T-helper 2 cell treated with Interferon-gamma antibody and Interleukin-4, amounts not matched to agents 100 ng/mL and 5 ng/mL, for 36 hours (primary cell): ENCODE results near the gene TEX48. TPM values are rescaled to one million over a fixed set of nuclear protein-coding genes. Genes with fewer than 3 reads are reported as not detected.

Experiments used
- intact Hi-C: fragments of 100-400 bp; cut with micrococcal nuclease; formaldehyde crosslinking; loops from one replicate; pipeline ENCODE4 v1.15.1; 2023
- total RNA-seq: library from RNA; stranded (reverse); gene quantifications from 2 replicates; pipeline ENCODE4 v1.2.3, GENCODE V29; 2022

TEX48 gene
- total RNA-seq, 1 donor from 2014 or later, result not detected

GRCh38 chr9:114694146-114694545 lies 12.2 kb upstream of the TEX48 start:
- intact Hi-C loops, result no loop called here

GRCh38 chr9:114693248-114693855 lies 11.4 kb upstream of the TEX48 start:
- intact Hi-C loops, result no loop called here

- intact Hi-C loops, result loop anchor here (1.0 to 2.0 kb wide), 5 partner anchors 7 to 239 kb away; partner anchors contain the start of genes TEX48 and TNFSF8
Observed at GRCh38 chr9:114691956-114692295, 9.9 kb upstream of the TEX48 start.

- intact Hi-C loops, result loop anchor here (1.0 to 2.0 kb wide), 5 partner anchors 8 to 240 kb away; partner anchors contain the start of genes TEX48 and TNFSF8
Observed at GRCh38 chr9:114691046-114691955, 9.3 kb upstream of the TEX48 start.

- intact Hi-C loops, result loop anchor here (2.0 kb wide), 2 partner anchors 48 to 240 kb away; partner anchors contain the start of gene TNFSF8
Observed at GRCh38 chr9:114690308-114690707, 8.3 kb upstream of the TEX48 start.

- intact Hi-C loops, result loop anchor here (2.0 kb wide), 2 partner anchors 49 to 241 kb away; partner anchors contain the start of gene TNFSF8
Observed at GRCh38 chr9:114689813-114690212, 7.8 kb upstream of the TEX48 start.

GRCh38 chr9:114688909-114689610 lies 7.1 kb upstream of the TEX48 start:
- intact Hi-C loops, result no loop called here

- intact Hi-C loops, result no loop called here
Observed at GRCh38 chr9:114688379-114688778, 6.4 kb upstream of the TEX48 start.

- intact Hi-C loops, result no loop called here
Observed at GRCh38 chr9:114687034-114687433, 5.0 kb upstream of the TEX48 start.

- intact Hi-C loops, result no loop called here
Observed at GRCh38 chr9:114685951-114686350, 4.0 kb upstream of the TEX48 start.

GRCh38 chr9:114684036-114684435 lies 2.0 kb upstream of the TEX48 start:
- intact Hi-C loops, result loop anchor here (5.0 kb wide), 1 partner anchor 33 kb away; no protein-coding TSS in a partner anchor

GRCh38 chr9:114682846-114683245 lies 854 bp upstream of the TEX48 start:
- intact Hi-C loops, result loop anchor here (1.0 to 5.0 kb wide), 4 partner anchors 8 to 246 kb away; no protein-coding TSS in a partner anchor

GRCh38 chr9:114680259-114681001 lies 1.6 kb downstream of the TEX48 start:
- intact Hi-C loops, result loop anchor here (1.0 to 5.0 kb wide), 4 partner anchors 37 to 334 kb away; no protein-coding TSS in a partner anchor

GRCh38 chr9:114678795-114679194 lies 3.2 kb downstream of the TEX48 start:
- intact Hi-C loops, result no loop called here

GRCh38 chr9:114678130-114678529 lies 3.9 kb downstream of the TEX48 start:
- intact Hi-C loops, result no loop called here

- intact Hi-C loops, result no loop called here
Observed at GRCh38 chr9:114677418-114677817, 4.6 kb downstream of the TEX48 start.

- intact Hi-C loops, result no loop called here
Observed at GRCh38 chr9:114676901-114677300, 5.1 kb downstream of the TEX48 start.

GRCh38 chr9:114674798-114675540 lies 7.0 kb downstream of the TEX48 start:
- intact Hi-C loops, result no loop called here

- intact Hi-C loops, result no loop called here
Observed at GRCh38 chr9:114674076-114674797, 7.8 kb downstream of the TEX48 start.
